ENCODE results near the gene RAB3A. TPM values are rescaled to one million over a fixed set of nuclear protein-coding genes. Genes with fewer than 3 reads are reported as not detected.
A peak's percentile ranks its signal among the peaks of the same experiment; 100 is the strongest.

RAB3A gene
- total RNA-seq, 1 donor from 2014 or later, result 77.4 TPM

- H3K36me3 Mint-ChIP-seq (ENCODE audit: unreplicated experiment), result no peaks in the 10 kb centered on the region
- H3K27ac Mint-ChIP-seq (ENCODE audit: unreplicated experiment), result peak overlapping the region; percentile 76
- DNase-seq, result no peak
- H3K4me3 Mint-ChIP-seq (ENCODE audit: unreplicated experiment), result peak overlapping the region; percentile 98
- TF ChIP-seq, protein P1, sequence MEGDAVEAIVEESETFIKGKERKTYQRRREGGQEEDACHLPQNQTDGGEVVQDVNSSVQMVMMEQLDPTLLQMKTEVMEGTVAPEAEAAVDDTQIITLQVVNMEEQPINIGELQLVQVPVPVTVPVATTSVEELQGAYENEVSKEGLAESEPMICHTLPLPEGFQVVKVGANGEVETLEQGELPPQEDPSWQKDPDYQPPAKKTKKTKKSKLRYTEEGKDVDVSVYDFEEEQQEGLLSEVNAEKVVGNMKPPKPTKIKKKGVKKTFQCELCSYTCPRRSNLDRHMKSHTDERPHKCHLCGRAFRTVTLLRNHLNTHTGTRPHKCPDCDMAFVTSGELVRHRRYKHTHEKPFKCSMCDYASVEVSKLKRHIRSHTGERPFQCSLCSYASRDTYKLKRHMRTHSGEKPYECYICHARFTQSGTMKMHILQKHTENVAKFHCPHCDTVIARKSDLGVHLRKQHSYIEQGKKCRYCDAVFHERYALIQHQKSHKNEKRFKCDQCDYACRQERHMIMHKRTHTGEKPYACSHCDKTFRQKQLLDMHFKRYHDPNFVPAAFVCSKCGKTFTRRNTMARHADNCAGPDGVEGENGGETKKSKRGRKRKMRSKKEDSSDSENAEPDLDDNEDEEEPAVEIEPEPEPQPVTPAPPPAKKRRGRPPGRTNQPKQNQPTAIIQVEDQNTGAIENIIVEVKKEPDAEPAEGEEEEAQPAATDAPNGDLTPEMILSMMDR (IDR thresholded peaks at IDR 0.05; ENCODE audit: partially characterized antibody, unreplicated experiment), result no peak
- peaks cover 4% of the 10 kb centered on the region for H3K27me3 Mint-ChIP-seq (ENCODE audit: unreplicated experiment)
- H3K9me3 Mint-ChIP-seq (ENCODE audit: unreplicated experiment), result peaks cover 2% of the 10 kb centered on the region
- H3K4me1 Mint-ChIP-seq (ENCODE audit: low read depth, unreplicated experiment), result peaks cover 3% of the 10 kb centered on the region
Measured at GRCh38 chr19:18203408-18203862, 407 bp downstream of the RAB3A start.

DNA sequence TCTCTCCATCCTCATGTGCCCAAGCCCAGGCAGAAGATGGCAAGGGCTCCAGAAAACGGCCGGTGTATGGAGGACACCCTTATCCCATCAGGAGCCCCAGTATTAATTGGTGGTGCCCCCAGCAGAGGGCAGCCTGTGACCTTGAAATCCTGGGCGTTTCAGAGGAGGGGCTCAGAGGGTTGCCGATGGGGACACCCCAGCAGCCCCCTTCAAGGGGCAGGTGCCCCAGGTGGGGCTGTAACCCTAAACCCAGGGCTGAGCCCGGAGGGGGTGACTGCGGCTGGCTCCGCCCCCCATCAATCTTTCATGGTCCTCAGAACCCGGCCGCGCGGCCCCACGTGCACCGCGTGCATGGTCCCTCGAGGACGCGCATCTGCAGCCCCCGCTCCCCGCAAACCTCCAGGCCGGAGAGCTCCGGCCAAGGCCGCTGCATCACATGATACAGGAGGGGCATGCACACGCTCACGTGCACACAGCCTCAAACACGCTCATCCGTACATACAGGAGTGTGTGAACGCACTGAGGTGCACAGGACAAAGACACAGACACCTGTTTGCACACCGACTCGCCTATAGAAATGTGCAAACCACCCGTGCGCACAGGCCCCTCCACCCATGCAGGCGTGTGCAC, 949 bp downstream of the RAB3A start:
- peak overlapping the region; percentile 76 for H3K27ac Mint-ChIP-seq (ENCODE audit: unreplicated experiment)
- H3K36me3 Mint-ChIP-seq (ENCODE audit: unreplicated experiment), result no peaks in the 10 kb centered on the region
- peaks cover 3% of the 10 kb centered on the region for H3K4me1 Mint-ChIP-seq (ENCODE audit: low read depth, unreplicated experiment)
- peak; percentile 49 for DNase-seq
- H3K4me3 Mint-ChIP-seq (ENCODE audit: unreplicated experiment), result peak overlapping the region; percentile 98
- peaks cover 2% of the 10 kb centered on the region for H3K9me3 Mint-ChIP-seq (ENCODE audit: unreplicated experiment)
- TF ChIP-seq, protein P1 (IDR thresholded peaks at IDR 0.05; ENCODE audit: partially characterized antibody, unreplicated experiment), result no peak
- H3K27me3 Mint-ChIP-seq (ENCODE audit: unreplicated experiment), result peaks cover 3% of the 10 kb centered on the region

GRCh38 chr19:18202397-18202777, 1.5 kb downstream of the RAB3A start:
- DNase-seq, result no peak
- Mint-ChIP-seq H3K9me3 (ENCODE audit: unreplicated experiment) (peaks cover 2% of the 10 kb centered on the region), H3K4me3 (ENCODE audit: unreplicated experiment) (peak overlapping the region; percentile 47), H3K27me3 (ENCODE audit: unreplicated experiment) (peaks cover 3% of the 10 kb centered on the region), H3K36me3 (ENCODE audit: unreplicated experiment) (no peaks in the 10 kb centered on the region), H3K4me1 (ENCODE audit: low read depth, unreplicated experiment) (peaks cover 3% of the 10 kb centered on the region), H3K27ac (ENCODE audit: unreplicated experiment) (peak overlapping the region; percentile 11)
- TF ChIP-seq, protein P1 (IDR thresholded peaks at IDR 0.05; ENCODE audit: partially characterized antibody, unreplicated experiment), result no peak

DNA sequence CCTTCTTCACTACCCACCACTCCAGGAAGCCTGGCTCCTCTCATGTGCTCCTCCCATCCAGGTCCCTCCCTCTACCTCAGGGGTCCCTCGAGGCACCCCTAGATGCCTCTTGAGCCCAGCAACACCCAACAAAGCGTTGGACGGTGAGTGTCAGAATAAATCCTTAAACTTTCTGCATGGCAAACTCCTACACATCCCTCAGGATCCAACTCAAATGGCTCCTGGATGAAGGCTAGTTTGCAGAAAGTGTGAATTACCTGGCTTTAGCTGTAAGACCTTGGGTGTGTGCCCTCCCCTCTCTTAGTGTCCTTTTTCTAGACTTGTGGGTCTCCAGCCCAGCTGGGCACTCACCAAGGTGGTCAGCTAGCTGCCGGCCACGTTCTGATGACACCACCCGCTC, 5.5 kb downstream of the RAB3A start:
- TF ChIP-seq, protein P1 (IDR thresholded peaks at IDR 0.05; ENCODE audit: partially characterized antibody, unreplicated experiment), result no peak
- no peak for DNase-seq
- peaks cover 2% of the 10 kb centered on the region for H3K27me3 Mint-ChIP-seq (ENCODE audit: unreplicated experiment)
- no peaks in the 10 kb centered on the region for H3K36me3 Mint-ChIP-seq (ENCODE audit: unreplicated experiment)
- peaks cover 6% of the 10 kb centered on the region for H3K4me1 Mint-ChIP-seq (ENCODE audit: low read depth, unreplicated experiment)
- peaks cover 1% of the 10 kb centered on the region for H3K9me3 Mint-ChIP-seq (ENCODE audit: unreplicated experiment)
- no peak overlapping the region for H3K4me3 Mint-ChIP-seq (ENCODE audit: unreplicated experiment)
- no peak overlapping the region for H3K27ac Mint-ChIP-seq (ENCODE audit: unreplicated experiment)

GRCh38 chr19:18197941-18198340, 5.9 kb downstream of the RAB3A start:
- peaks cover 2% of the 10 kb centered on the region for H3K9me3 Mint-ChIP-seq (ENCODE audit: unreplicated experiment)
- no peak for DNase-seq
- H3K27me3 Mint-ChIP-seq (ENCODE audit: unreplicated experiment), result peaks cover 2% of the 10 kb centered on the region
- TF ChIP-seq, protein P1 (IDR thresholded peaks at IDR 0.05; ENCODE audit: partially characterized antibody, unreplicated experiment), result no peak
- peaks cover 3% of the 10 kb centered on the region for H3K4me1 Mint-ChIP-seq (ENCODE audit: low read depth, unreplicated experiment)
- H3K27ac Mint-ChIP-seq (ENCODE audit: unreplicated experiment), result no peak overlapping the region
- H3K36me3 Mint-ChIP-seq (ENCODE audit: unreplicated experiment), result no peaks in the 10 kb centered on the region
- no peak overlapping the region for H3K4me3 Mint-ChIP-seq (ENCODE audit: unreplicated experiment)
